Astrocyte of the cerebellum (primary cell): ENCODE results near the gene PAPPA.
A peak's percentile ranks its signal among the peaks of the same experiment; 100 is the strongest.

Experiments used
- DNase-seq: peaks from one replicate; pipeline ENCODE4 v3.0.0-alpha.2; 2011; ENCODE audit warnings: low read depth
- H3K4me3 ChIP-seq: 2 replicates; pipeline ENCODE4 v1.5.1; 2011; ENCODE audit warnings: mild to moderate bottlenecking, low read depth, low read length, moderate library complexity
- in situ Hi-C: cut with HindIII; loops from 2 replicates; pipeline ENCODE4 v1.10.0; 2017; ENCODE audit warnings: low sequenced_read_pairs
- TF ChIP-seq, protein P1 (sequence below): IDR thresholded peaks from 2 replicates; pipeline ENCODE4 v1.5.1; 2012; ENCODE audit warnings: low read length, low read depth, moderate library complexity, mild to moderate bottlenecking; ENCODE audit errors: missing control alignments

PAPPA gene

DNA sequence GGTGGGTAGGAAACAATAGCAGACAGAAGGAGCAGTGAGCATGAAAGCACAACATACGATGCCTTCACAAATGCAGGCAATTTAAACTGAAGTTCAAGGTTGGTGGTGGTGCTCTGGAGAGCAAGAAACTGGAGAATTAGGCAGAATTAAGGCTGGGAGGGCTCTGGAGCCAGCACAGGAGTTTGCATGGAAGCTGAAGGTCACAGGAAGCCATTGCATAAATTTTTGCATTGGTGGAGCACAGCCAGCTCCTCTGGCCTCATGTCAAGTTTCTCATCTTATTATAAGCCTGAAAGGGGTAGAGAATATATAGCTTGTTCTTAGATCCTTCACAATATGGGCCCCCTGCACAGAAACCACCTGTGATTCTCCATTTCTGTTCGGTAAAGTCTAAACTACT lies 207.4 kb downstream of the PAPPA start:
- TF ChIP-seq, protein P1, sequence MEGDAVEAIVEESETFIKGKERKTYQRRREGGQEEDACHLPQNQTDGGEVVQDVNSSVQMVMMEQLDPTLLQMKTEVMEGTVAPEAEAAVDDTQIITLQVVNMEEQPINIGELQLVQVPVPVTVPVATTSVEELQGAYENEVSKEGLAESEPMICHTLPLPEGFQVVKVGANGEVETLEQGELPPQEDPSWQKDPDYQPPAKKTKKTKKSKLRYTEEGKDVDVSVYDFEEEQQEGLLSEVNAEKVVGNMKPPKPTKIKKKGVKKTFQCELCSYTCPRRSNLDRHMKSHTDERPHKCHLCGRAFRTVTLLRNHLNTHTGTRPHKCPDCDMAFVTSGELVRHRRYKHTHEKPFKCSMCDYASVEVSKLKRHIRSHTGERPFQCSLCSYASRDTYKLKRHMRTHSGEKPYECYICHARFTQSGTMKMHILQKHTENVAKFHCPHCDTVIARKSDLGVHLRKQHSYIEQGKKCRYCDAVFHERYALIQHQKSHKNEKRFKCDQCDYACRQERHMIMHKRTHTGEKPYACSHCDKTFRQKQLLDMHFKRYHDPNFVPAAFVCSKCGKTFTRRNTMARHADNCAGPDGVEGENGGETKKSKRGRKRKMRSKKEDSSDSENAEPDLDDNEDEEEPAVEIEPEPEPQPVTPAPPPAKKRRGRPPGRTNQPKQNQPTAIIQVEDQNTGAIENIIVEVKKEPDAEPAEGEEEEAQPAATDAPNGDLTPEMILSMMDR = no peak
- H3K4me3 ChIP-seq = no peak overlapping the region
- in situ Hi-C loops = no loop called here
- DNase-seq = no peak

DNA sequence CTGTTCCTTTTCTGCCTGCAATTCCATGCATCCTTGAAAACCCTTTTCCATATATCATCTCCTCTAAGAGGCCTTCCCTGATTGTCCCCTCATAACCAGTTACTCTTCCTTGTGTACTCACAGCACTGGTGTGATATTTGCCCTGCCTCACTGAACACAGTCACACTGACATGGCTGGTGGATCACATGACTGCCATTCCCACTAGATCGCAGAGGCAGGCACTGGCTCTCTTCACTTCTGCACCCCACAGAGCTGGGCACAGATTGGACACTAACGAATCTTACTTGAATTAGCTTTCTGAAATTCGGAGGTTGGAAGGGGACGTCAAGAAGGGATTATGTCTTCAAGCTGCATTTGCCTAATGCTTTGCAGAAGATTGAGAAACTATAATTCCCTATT lies 208.0 kb downstream of the PAPPA start:
- no peak for DNase-seq
- in situ Hi-C loops = no loop called here

GRCh38 chr9:116362493-116362892 lies 208.9 kb downstream of the PAPPA start:
- TF ChIP-seq, protein P1 = no peak
- in situ Hi-C loops = no loop called here
- no peak for DNase-seq
- no peak overlapping the region for H3K4me3 ChIP-seq

More for the DNA sequence above, 208.0 kb downstream of the PAPPA start:
- H3K4me3 ChIP-seq = no peak overlapping the region
- TF ChIP-seq, protein P1 = no peak

GRCh38 chr9:116365056-116365471 lies 211.5 kb downstream of the PAPPA start:
- peak; percentile 39 for DNase-seq
- in situ Hi-C loops = no loop called here
- TF ChIP-seq, protein P1 = peak; percentile 20
- no peak overlapping the region for H3K4me3 ChIP-seq

GRCh38 chr9:116366241-116366640 lies 212.7 kb downstream of the PAPPA start:
- TF ChIP-seq, protein P1 = no peak
- no peak for DNase-seq
- in situ Hi-C loops = no loop called here
- H3K4me3 ChIP-seq = no peak overlapping the region

DNA sequence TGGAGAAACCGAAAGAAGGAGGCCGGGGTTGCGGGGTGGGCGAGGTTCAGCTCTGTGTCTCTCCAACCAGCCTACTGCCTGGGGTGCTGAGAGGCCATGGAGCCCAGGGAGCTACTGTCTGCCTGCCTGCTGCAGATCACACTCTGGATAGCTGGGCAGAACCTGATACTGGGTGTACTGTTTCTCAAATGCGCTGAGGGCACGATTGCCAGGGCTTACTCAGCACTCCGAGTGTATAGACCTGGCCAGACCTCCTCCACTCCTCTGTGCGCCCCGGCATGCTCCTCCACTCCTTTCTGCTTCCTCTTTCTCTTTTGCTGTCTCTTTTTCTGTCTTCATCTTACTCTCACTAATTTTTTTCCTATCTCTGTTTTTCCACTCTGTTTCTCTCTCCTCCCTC lies 215.1 kb downstream of the PAPPA start:
- TF ChIP-seq, protein P1 = no peak
- in situ Hi-C loops = no loop called here
- no peak for DNase-seq
- no peak overlapping the region for H3K4me3 ChIP-seq

- no peak overlapping the region for H3K4me3 ChIP-seq
- DNase-seq = no peak
- TF ChIP-seq, protein P1 = no peak
- in situ Hi-C loops = no loop called here
Measured at GRCh38 chr9:116369706-116370105, 216.1 kb downstream of the PAPPA start.
